H1 (cell line): ENCODE results near the gene SNX6. TPM values are rescaled to one million over a fixed set of nuclear protein-coding genes. Genes with fewer than 3 reads are reported as not detected.

Experiments
- POLR2A ChIP-seq, 2 experiments: IDR thresholded peaks; 1 replicate in 1 of 2; 2 replicates in 1 of 2; pipeline ENCODE4 v1.6.1; 2011; ENCODE audit warnings: low read depth in 2 of 2, low read length in 2 of 2, mild to moderate bottlenecking in 2 of 2; ENCODE audit errors: control extremely low read depth in 1 of 2
- RXRA ChIP-seq: IDR thresholded peaks from 2 replicates; pipeline ENCODE4 v1.6.1; 2011; ENCODE audit warnings: low read depth, mild to moderate bottlenecking, low read length, moderate library complexity; ENCODE audit not compliant: insufficient read depth
- TAF7 ChIP-seq: optimal IDR thresholded peaks from 2 replicates; pipeline ENCODE3; 2011; ENCODE audit warnings: low read depth, mild to moderate bottlenecking, inconsistent platforms, low read length, moderate library complexity, borderline replicate concordance
- polyA plus RNA-seq, 7 experiments: library from polyadenylated mRNA; depleted of rRNA in 3 of 7; stranded (reverse) in 5 of 7; unstranded in 2 of 7; fragments of >200 nt in 5 of 7; fragments of 200-250 nt in 2 of 7; gene quantifications; 1 replicate in 5 of 7; 2 replicates in 1 of 7; 4 replicates in 1 of 7; pipeline versions ENCODE4 v1.2.1 to v1.2.3, GENCODE V29; 2011 to 2013; ENCODE audit warnings: missing spikeins in 2 of 7, mixed read lengths in 2 of 7
- total RNA-seq: library from RNA; stranded (reverse); fragmentation: NEBNext Ultra II Directional; extraction: Animal tissue kit (Norgen Biotek cat#: 25700); gene quantifications from 2 replicates; pipeline ENCODE4 v1.2.1, GENCODE V29; 2021

SNX6 gene
- total and polyA plus RNA-seq, 2 of the 8 experiments (the other 6 are each of a cell fraction or from before 2014, with no cell fraction given), result 53.4 to 71.1 TPM

GRCh38 chr14:34632411-34632978 is 2.5 kb upstream of the SNX6 start (continued):
- TF ChIP-seq TAF7, result no peak
- TF ChIP-seq RXRA, result no peak
- no peak for TF ChIP-seq POLR2A (IDR thresholded peaks at IDR 0.05; ENCODE audit: control extremely low read depth in 1 of 2, low read depth in 2 of 2, low read length in 2 of 2)
